OCI-LY3 (cell line): ENCODE measurements around the gene TMOD2.

ENCODE experiments used
- EZH2phosphoT487 ChIP-seq: fragments of 200-600 bp; shearing (Covaris generic); IDR thresholded peaks from 2 replicates; pipeline ENCODE4 v1.6.1; 2018; ENCODE audit warnings: antibody characterized with exemption, mixed run types, low read depth
- TF ChIP-seq, protein P1 (sequence below): fragments of 200-600, 300-600 bp; sonication (generic); IDR thresholded peaks from 2 replicates; pipeline ENCODE4 v1.5.1; 2014; ENCODE audit warnings: antibody characterized with exemption, low read length, low read depth

DNA sequence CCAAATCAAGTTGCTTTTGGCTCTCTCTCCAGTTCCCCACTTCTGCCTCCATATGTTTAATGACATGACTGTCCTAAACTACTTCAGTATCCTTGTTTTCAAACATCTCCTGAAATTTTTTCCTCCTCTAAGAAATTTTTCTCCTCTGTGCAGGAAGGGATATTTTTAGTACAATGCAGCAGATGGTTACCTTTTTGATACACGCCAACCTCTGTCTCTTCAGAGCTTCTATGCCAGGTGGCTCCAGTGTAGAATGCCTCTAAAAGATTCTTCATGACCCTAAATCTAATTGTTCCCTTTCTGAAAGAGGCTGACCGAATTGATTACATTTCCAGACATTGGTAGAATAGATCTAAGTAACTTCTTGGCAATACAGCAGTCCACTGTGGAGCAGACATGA lies 111.7 kb downstream of the TMOD2 start:
- TF ChIP-seq, protein P1, sequence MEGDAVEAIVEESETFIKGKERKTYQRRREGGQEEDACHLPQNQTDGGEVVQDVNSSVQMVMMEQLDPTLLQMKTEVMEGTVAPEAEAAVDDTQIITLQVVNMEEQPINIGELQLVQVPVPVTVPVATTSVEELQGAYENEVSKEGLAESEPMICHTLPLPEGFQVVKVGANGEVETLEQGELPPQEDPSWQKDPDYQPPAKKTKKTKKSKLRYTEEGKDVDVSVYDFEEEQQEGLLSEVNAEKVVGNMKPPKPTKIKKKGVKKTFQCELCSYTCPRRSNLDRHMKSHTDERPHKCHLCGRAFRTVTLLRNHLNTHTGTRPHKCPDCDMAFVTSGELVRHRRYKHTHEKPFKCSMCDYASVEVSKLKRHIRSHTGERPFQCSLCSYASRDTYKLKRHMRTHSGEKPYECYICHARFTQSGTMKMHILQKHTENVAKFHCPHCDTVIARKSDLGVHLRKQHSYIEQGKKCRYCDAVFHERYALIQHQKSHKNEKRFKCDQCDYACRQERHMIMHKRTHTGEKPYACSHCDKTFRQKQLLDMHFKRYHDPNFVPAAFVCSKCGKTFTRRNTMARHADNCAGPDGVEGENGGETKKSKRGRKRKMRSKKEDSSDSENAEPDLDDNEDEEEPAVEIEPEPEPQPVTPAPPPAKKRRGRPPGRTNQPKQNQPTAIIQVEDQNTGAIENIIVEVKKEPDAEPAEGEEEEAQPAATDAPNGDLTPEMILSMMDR: no peak
- TF ChIP-seq EZH2phosphoT487: no peak
